Stimulated activated CD4-positive, alpha-beta T cell treated with anti-CD3 and anti-CD28 coated beads, Interleukin-1b, Interleukin-23, amount 100 ng/mL, for 48 hours (primary cell): ENCODE data around the gene TFDP2.
"Not testable (repeated sequence)": the region's sequence is repeated elsewhere in the genome, so short reads cannot be mapped to it uniquely, and the experiment has no call there.

Experiments
- DNase-seq: peaks from one replicate; pipeline ENCODE4 v3.0.0-alpha.2; 2020

The TFDP2 gene

DNA sequence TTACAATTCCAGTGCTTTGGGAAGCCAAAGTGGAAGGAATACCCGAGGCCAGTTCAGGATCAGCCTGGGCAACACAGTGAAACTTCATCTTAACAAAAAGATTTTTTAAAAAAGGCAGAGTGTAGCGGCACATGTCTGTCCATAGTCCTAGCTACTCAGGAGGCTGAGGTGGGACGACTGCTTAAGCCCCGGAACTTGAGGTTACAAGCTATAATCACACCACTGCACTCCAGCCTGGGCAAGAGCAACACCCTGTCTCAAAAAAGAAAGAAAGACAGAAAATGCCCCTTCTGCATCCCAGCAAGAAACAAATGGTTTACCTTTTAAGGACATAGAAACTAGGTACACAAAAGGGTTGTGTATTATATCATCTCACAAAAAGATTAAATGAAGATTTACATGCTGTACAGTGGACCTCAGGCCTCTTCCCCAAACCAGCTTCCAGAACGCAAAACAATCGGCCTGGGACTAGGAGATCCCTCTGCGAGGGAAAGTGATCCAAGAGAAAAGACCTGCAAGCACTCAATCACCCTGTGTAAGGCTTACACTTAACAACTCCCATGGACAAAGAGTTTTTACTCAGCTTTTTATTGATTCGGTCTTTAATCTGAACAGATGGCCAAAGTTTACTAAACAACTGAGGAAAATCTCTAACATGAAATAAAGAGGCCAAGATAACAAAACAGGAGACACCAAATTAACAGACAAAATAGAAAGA lies 21.2 kb downstream of the TFDP2 start:
- no peak for DNase-seq

DNA sequence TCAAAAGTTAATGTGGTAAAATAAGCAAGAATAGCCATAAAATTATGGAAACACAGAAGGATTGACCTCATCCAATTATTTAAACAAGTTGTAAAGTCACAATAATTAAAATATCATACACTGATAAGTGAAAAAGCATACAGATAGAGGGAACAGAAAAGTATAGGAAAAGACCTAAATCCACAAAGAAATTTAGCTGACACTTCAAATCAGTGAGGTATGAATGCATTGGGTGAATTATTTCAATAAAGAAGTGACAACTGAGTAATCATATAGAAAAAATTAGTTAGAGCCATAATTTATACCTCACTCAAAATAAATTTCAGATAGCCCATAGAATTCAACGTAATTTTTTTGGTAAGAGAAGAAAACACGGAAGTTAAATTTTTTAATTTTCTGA lies 25.1 kb downstream of the TFDP2 start:
- DNase-seq = no peak

GRCh38 chr3:142120707-142121106 lies 28.6 kb downstream of the TFDP2 start:
- DNase-seq = no peak

GRCh38 chr3:142118911-142119310 lies 30.4 kb downstream of the TFDP2 start:
- no peak for DNase-seq

DNA sequence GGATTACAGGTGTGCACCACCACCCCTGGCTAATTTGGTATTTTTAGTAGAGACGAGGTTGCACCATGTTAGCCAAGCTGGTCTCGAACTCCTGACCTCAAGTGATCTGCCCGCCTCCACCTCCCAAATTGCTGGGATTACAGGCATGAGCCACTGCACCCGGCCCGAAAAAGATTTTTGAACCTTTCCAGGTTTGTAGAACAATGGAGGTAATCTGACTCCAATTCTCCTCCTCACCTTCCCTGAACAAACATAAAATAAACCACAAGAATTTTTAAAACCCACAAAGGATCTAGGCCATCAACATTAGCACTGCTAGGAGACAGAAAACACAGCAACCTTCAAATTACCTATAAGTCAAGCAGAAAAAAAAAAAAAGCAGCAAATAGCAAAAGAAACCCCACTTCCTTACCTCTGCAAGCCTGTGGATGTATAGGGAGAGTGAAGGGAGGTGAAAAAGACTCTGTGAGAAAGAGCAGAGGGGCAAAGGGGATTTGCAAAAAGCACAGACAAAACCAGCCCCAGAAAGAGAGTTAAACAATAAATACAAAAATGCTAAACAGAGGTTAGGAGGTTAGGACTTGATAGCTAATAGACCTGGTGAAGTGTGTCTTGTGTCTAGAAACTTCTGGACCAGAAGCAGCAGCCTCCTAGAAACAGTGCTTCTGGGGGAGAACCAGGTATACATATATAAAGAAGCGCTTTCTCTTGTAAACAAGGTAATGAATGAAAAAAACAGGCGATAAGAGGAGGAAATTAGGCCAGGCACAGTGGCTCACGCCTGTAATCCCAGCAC lies 32.1 kb downstream of the TFDP2 start:
- no peak for DNase-seq

- no peak for DNase-seq
These were observed 33.3 kb downstream of the TFDP2 start for GRCh38 chr3:142115867-142116668.

DNA sequence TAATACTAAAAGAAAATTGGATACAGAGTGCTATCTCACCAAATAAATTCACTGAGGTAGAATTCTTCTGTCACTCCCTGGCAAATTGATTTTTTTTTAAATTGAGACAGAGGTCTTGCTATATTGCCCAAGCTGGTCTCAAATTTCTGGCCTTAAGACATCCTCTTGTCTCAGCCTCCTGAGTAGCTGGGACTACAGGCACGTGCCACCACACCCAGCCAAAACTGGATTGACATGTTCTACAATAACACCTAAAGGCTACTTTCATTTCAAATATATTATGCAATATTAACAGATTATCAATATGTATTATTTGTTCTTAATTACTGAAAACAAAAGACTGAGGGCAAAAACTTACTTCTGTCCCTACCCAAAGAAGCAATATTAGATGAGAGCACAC lies 36.7 kb downstream of the TFDP2 start:
- no peak for DNase-seq

GRCh38 chr3:142106548-142106947 lies 42.8 kb downstream of the TFDP2 start:
- DNase-seq = no peak

DNA sequence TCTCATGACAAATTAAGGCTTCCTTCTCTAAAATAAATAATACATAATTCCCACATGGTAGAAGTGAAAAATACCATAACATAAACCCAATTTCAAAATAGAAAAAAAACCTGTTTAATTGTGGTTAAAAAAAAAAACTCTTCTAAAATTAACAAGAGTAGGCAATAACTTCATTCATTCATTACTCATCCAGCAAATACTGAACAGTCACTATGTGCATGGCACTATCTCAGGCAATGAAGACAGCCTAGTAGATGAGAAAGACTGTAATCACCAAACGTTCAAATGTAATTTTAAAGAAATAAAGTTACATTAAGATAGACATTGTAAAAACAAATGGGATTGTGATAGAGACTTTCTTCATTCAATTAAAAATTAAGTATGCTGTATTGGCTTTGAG lies 43.4 kb downstream of the TFDP2 start:
- no peak for DNase-seq

- DNase-seq = no peak
These were observed 44.6 kb downstream of the TFDP2 start for GRCh38 chr3:142104763-142105162.

DNA sequence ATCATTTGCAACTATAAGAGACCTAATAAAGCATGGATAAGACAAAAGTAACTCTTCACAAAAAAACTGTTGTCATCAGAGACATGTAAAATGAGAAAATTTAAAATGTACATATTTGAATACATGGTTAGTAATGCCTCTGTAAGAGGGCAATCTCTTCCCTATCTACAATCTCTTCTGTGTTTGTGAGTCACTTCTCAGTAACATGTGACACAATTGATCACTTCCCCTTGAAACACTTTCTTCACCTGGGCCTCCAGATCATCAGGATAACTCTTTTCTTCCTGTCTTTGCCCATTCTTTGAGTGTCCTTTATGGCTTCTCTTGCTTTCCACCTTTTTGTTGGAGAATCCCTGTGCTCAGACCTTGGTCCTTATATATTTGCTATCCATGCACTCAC lies 50.4 kb downstream of the TFDP2 start:
- DNase-seq = no peak

- no peak for DNase-seq
These were observed 52.1 kb downstream of the TFDP2 start for GRCh38 chr3:142097099-142097843.

GRCh38 chr3:142095841-142096240 lies 53.5 kb downstream of the TFDP2 start:
- no peak for DNase-seq

- not testable (repeated sequence) for DNase-seq
These were observed 60.4 kb downstream of the TFDP2 start for GRCh38 chr3:142088925-142089324.

DNA sequence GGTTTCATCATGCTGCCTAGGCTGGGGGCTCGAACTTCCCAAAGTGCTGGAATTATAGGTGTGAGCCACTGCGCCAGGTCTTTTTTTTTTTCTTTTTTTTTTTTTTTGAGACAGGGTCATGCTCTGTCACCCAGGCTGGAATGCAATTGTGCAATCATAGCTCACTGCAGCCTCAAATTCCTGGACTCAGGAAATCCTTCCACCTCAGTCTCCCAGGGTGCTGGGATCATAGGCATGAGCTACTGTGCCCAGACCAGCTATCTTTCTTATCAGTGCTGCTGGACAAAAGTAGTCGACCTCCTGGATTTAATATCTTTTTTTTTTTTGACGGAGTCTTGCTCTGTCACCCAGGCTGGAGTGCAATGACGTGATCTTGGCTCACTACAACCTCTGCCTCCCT lies 60.8 kb downstream of the TFDP2 start:
- DNase-seq = no peak

DNA sequence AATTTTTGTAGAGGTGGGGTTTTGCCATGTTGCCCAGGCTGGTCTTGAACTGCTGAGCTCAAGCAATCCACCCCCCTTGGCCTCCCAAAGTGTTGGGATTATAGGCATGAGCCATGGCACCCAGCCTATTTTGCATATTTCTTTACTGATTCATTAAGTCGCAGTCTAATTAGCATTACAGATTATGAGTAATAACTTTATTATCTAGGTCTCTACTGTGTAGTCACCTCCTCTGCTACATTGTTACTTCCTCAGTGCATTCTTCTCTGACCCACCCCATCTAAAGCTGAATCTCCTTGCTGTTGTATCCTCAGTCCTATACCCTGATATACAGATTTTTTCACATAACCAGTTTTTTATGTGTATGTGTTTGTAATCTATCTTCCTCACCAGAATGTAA lies 61.7 kb downstream of the TFDP2 start:
- DNase-seq = no peak

DNA sequence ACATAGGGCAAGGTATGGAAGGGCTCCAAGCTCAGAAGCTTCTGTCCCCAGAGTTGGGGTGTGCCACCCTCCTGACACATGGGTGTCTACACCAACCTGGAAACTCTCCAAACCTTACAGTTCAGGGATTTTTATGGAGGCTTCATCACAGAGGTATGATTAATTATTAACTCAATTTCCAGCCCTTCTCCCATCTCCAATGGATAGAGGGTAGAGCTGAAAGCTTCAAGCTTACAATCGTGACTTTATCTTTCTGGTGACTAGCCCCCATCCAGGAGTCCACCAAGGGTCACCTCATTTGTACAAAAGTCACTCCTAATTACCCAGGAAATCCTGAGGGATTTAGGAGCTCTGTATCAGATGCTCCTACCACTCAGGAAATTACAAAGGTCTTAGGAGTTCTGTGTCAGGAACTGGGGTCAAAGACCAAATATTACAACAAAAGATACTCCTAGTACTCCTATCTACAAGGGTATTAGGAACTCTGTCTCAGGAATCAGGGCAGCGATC lies 62.7 kb downstream of the TFDP2 start:
- no peak for DNase-seq

GRCh38 chr3:142081178-142081577 lies 68.2 kb downstream of the TFDP2 start:
- no peak for DNase-seq

- no peak for DNase-seq
These were observed 71.4 kb downstream of the TFDP2 start for GRCh38 chr3:142077859-142078500.

GRCh38 chr3:142077155-142077858 lies 72.0 kb downstream of the TFDP2 start:
- DNase-seq = no peak

GRCh38 chr3:142075656-142076055 lies 73.7 kb downstream of the TFDP2 start:
- not testable (repeated sequence) for DNase-seq
